GM12878 (cell line): ENCODE data around the gene MAPKAP1. TPM values are rescaled to one million over a fixed set of nuclear protein-coding genes. Genes with fewer than 3 reads are reported as not detected.

Experiments
- ATAC-seq: fragments of 200-7000 bp; cut with Tn5 transposase; 3 replicates; pipeline ENCODE4 v1.9.1; 2020; ENCODE audit warnings: mild to moderate bottlenecking, moderate library complexity
- BruUV-seq: library from RNA; stranded (reverse); fragments of 400-500 nt; replicated peaks from 2 replicates; lab custom pipeline; 2021; lab: Mats Ljungman, UMichigan
- CTCF ChIA-PET: fragments of 300-600 bp; sonication (Branson Sonifier 250); formaldehyde crosslinking; extraction: SDS; loops from one replicate; lab custom pipeline; 2021; ENCODE audit warnings: inconsistent platforms; lab: Yijun Ruan, JAX
- POLR2A ChIA-PET: fragments of 350-600 bp; formaldehyde crosslinking; extraction: SDS; loops from one replicate; lab custom pipeline; 2021; ENCODE audit warnings: inconsistent platforms; lab: Charles Lee
- RAD21 ChIA-PET: fragments of 300-600 bp; sonication (Branson Sonifier 250); formaldehyde crosslinking; loops from one replicate; lab custom pipeline; 2023; ENCODE audit warnings: antibody characterized with exemption; ENCODE audit not compliant: unreplicated experiment; lab: Charles Lee
- SMC1A ChIA-PET: fragments of 300-600 bp; sonication (Branson Sonifier 250); formaldehyde crosslinking; loops from one replicate; lab custom pipeline; 2023; ENCODE audit not compliant: unreplicated experiment, uncharacterized antibody; lab: Charles Lee
- DNase-seq: peaks from one replicate; pipeline ENCODE4 v3.0.0-alpha.2; 2011; ENCODE audit warnings: low read depth, low spot score
- FAIRE-seq: peaks from 3 replicates; lab custom pipeline; 2011; peaks lifted over from hg19 to GRCh38; lab: Jason Lieb, UNC
- H2AFZ ChIP-seq: 2 replicates; pipeline ENCODE4 v1.6.0; 2011; ENCODE audit warnings: low read depth, low read length, control low read depth; ENCODE audit not compliant: control insufficient read depth
- H3K27ac ChIP-seq: 2 replicates; pipeline ENCODE4 v1.5.1; 2011; ENCODE audit warnings: control low read depth; ENCODE audit not compliant: control insufficient read depth, insufficient read depth
- H3K27me3 ChIP-seq, 2 experiments: replicated peaks in 1 of 2; 2 replicates each; pipeline versions ENCODE4 v1.6.0 to v1.6.1; 2011; ENCODE audit warnings: low read length in 1 of 2; ENCODE audit not compliant: control insufficient read depth in 2 of 2, insufficient read depth in 2 of 2
- H3K36me3 ChIP-seq, 2 experiments: 2 replicates each; pipeline ENCODE4 v1.5.1; 2011; ENCODE audit warnings: low read length in 1 of 2; ENCODE audit not compliant: control insufficient read depth in 2 of 2, insufficient read depth in 2 of 2
- H3K4me1 ChIP-seq: 2 replicates; pipeline ENCODE4 v1.6.1; 2011; ENCODE audit warnings: mild to moderate bottlenecking, low read length, moderate library complexity, mixed read lengths; ENCODE audit not compliant: control insufficient read depth, insufficient read depth
- H3K4me2 ChIP-seq: 2 replicates; pipeline ENCODE4 v1.6.0; 2011; ENCODE audit warnings: control low read depth; ENCODE audit not compliant: control insufficient read depth, insufficient read depth
- H3K4me3 ChIP-seq: fragments of 200-600 bp; sonication (generic); 2 replicates; pipeline ENCODE4 v1.5.1; 2016
- H3K79me2 ChIP-seq: 2 replicates; pipeline ENCODE4 v1.6.0; 2011; ENCODE audit warnings: low read length; ENCODE audit not compliant: control insufficient read depth, insufficient read depth
- H3K9ac ChIP-seq: 2 replicates; pipeline ENCODE4 v1.8.0; 2011; ENCODE audit warnings: low read length, control low read depth, mixed read lengths; ENCODE audit not compliant: control insufficient read depth, insufficient read depth
- H3K9me3 ChIP-seq: replicated peaks from 3 replicates; pipeline ENCODE4 v1.5.1; 2011; ENCODE audit warnings: mild to moderate bottlenecking, low read length; ENCODE audit not compliant: control insufficient read depth, insufficient read depth
- H4K20me1 ChIP-seq: 2 replicates; pipeline ENCODE4 v1.6.0; 2011; ENCODE audit not compliant: control insufficient read depth, insufficient read depth
- JUNB ChIP-seq: IDR thresholded peaks from 2 replicates; pipeline ENCODE4 v1.6.1; 2016; ENCODE audit warnings: antibody characterized with exemption, mild to moderate bottlenecking
- NR2C1 ChIP-seq: fragments of 450-650 bp; IDR thresholded peaks from 2 replicates; pipeline ENCODE4 v1.6.1; 2017; ENCODE audit warnings: antibody characterized with exemption, mild to moderate bottlenecking, moderate library complexity
- WGBS: methylation state at CpG from one replicate; pipeline ENCODE4 v1.1.6; 2016; ENCODE audit warnings: low lambda C conversion rate; ENCODE audit not compliant: insufficient replicate concordance, insufficient coverage; ENCODE audit errors: missing lambda C conversion rate; 5-methylcytosine and 5-hydroxymethylcytosine counted together
- in situ Hi-C: fragments of 300-500 bp; cut with MboI; formaldehyde crosslinking; loops from 9 replicates; pipeline ENCODE4 v1.14.3; 2018; ENCODE audit warnings: mixed read lengths
- intact Hi-C: fragments of 100-400 bp; cut with micrococcal nuclease; formaldehyde crosslinking; loops from one replicate; pipeline ENCODE4 v1.14.2; 2022; ENCODE audit not compliant: unreplicated experiment
- polyA plus RNA-seq, 11 experiments: library from polyadenylated mRNA; depleted of rRNA in 4 of 11; unstranded in 6 of 11; stranded (reverse) in 5 of 11; fragments of >200 nt; fragmentation: Nextera tagmentation in 4 of 11; fragmentation: Illumina TruSeq in 1 of 11; extraction: Ambion mirVana in 4 of 11; extraction: Trizol in 1 of 11; gene quantifications; 1 replicate in 1 of 11; 2 replicates in 10 of 11; pipeline versions ENCODE4 v1.2.1 to v1.2.3, GENCODE V29; 2011 to 2016; ENCODE audit warnings: inconsistent platforms in 2 of 11, missing spikeins in 2 of 11, low read depth in 1 of 11
- total RNA-seq, 4 experiments: library from RNA; depleted of rRNA in 3 of 4; stranded (reverse); fragments of >200 nt in 3 of 4; fragmentation: Illumina TruSeq in 1 of 4; extraction: Trizol in 1 of 4; gene quantifications; 2 replicates each; pipeline versions ENCODE4 v1.2.1 to v1.2.3, GENCODE V29; 2013 to 2021
- TF ChIP-seq, protein P1 (sequence below): fragments of 150-350 bp; IDR thresholded peaks from 2 replicates; pipeline ENCODE4 v1.6.1; 2016; ENCODE audit warnings: low read depth, low read length

The MAPKAP1 gene
- total and polyA plus RNA-seq, 10 of the 15 experiments (the other 5 are each of a cell fraction or from before 2014, with no cell fraction given): 5.1 to 188 (median 105) TPM

DNA sequence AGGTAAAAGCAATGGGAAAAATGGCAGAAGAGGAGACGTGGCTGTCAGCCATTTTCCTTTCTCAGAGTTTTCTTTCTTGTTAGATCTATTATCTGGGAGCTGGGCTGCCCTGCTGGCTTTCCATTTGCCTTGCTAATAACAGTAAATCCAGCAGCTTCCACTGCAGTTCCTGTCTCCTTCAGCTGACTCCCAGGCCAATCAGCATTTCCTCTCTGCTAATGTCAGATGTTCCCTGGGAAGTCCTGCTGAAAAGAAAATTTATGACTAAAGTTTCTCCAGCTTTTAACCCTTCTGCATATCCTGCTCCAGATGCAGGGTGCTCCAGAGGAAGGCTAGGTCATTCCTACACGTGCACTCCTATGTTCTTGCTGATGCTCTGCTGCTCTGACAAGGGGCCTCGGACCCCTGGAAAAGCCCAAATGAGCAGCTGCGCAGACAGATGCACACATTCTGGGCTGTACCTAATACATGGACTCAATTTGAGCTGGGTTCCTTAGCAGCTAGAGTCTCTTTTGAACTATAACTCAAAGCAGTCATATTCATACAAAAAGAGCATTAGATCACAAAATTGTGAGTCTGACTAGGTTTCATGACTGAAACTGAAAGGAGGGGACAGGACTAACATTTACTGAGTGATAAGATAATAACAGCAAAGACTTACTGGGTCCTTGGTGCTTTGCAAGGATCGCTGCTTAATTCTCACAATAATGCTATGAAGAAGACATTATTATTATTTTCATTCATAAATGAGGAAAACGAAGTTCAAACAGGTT, 182.2 kb downstream of the MAPKAP1 start:
- ChIA-PET SMC1A (interaction anchor here (1.0 to 13.5 kb wide), 4 partner anchors 10 to 75 kb away, joined by 3 to 88 read pairs (median 3); no protein-coding TSS in a partner anchor), POLR2A (interaction anchor here (0.5 to 1.4 kb wide), 2 partner anchors 10 to 34 kb away, joined by 4 to 5 read pairs; no protein-coding TSS in a partner anchor), CTCF (interaction anchor here (1.0 to 2.0 kb wide), 2 partner anchors 12 to 34 kb away, joined by 3 to 5 read pairs; no protein-coding TSS in a partner anchor), RAD21 (interaction anchor here (1.3 kb wide), 1 partner anchor 117 kb away, joined by 4 read pairs; no protein-coding TSS in a partner anchor)
- in situ Hi-C loops (no loop called here), intact Hi-C loops (no loop called here)
- DNase-seq (no peak), FAIRE-seq (no peak), ATAC-seq (no peak)
- Histone ChIP-seq H3K4me3 (no peak overlapping the region), H3K27ac (no peak overlapping the region), H4K20me1 (no peaks in the 10 kb centered on the region), H3K79me2 (no peaks in the 10 kb centered on the region; the same call in 1 of the 2 replicates), H3K4me2 (no peak overlapping the region), H3K4me1 (peaks cover 28% of the 10 kb centered on the region), H2AFZ (no peak overlapping the region), H3K36me3 (peaks cover 8 to 10% of the 10 kb centered on the region in 2 experiments; a peak in 3 of 4 replicates), H3K9ac (no peak overlapping the region), H3K9me3 (no peaks in the 10 kb centered on the region), H3K27me3 (no peaks in the 10 kb centered on the region)
- 74% methylated on average over 6 of the region's 6 CpGs for WGBS
- TF ChIP-seq, protein P1, sequence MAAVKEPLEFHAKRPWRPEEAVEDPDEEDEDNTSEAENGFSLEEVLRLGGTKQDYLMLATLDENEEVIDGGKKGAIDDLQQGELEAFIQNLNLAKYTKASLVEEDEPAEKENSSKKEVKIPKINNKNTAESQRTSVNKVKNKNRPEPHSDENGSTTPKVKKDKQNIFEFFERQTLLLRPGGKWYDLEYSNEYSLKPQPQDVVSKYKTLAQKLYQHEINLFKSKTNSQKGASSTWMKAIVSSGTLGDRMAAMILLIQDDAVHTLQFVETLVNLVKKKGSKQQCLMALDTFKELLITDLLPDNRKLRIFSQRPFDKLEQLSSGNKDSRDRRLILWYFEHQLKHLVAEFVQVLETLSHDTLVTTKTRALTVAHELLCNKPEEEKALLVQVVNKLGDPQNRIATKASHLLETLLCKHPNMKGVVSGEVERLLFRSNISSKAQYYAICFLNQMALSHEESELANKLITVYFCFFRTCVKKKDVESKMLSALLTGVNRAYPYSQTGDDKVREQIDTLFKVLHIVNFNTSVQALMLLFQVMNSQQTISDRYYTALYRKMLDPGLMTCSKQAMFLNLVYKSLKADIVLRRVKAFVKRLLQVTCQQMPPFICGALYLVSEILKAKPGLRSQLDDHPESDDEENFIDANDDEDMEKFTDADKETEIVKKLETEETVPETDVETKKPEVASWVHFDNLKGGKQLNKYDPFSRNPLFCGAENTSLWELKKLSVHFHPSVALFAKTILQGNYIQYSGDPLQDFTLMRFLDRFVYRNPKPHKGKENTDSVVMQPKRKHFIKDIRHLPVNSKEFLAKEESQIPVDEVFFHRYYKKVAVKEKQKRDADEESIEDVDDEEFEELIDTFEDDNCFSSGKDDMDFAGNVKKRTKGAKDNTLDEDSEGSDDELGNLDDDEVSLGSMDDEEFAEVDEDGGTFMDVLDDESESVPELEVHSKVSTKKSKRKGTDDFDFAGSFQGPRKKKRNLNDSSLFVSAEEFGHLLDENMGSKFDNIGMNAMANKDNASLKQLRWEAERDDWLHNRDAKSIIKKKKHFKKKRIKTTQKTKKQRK: no peak
- TF ChIP-seq NR2C1 (no peak), JUNB (peak; percentile 54)
- BruUV-seq: no TSS peak
